PC-9 (cell line): ENCODE results near the gene SLC8A1. TPM values are rescaled to one million over a fixed set of nuclear protein-coding genes. Genes with fewer than 3 reads are reported as not detected.

Experiments used
- BruUV-seq: library from RNA; stranded (reverse); fragments of 400-500 nt; replicated peaks from 2 replicates; lab custom pipeline; 2021; lab: Mats Ljungman, UMichigan
- CTCF ChIA-PET: fragments of 300-600 bp; sonication (Branson Sonifier 250); formaldehyde crosslinking; loops from one replicate; lab custom pipeline; 2022; ENCODE audit warnings: antibody characterized with exemption; lab: Charles Lee
- POLR2A ChIA-PET: fragments of 300-600 bp; sonication (Branson Sonifier 250); formaldehyde crosslinking; loops from one replicate; lab custom pipeline; 2022; ENCODE audit warnings: antibody characterized with exemption; ENCODE audit not compliant: unreplicated experiment; lab: Charles Lee
- DNase-seq, 2 experiments: peaks; one replicate each; pipeline versions ENCODE4 v3.0.0 to v3.0.0-alpha.2; 2015 to 2022; ENCODE audit warnings: mixed read lengths in 1 of 2
- H2AFZ ChIP-seq: fragments of 200-600 bp; sonication (generic); 2 replicates; pipeline ENCODE4 v1.8.1; 2017; ENCODE audit warnings: antibody characterized with exemption
- H3F3A ChIP-seq: fragments of 200-600 bp; sonication (generic); 2 replicates; pipeline ENCODE4 v1.8.1; 2017; ENCODE audit warnings: antibody characterized with exemption, mild to moderate bottlenecking, low read depth; ENCODE audit not compliant: insufficient read depth
- H3K27ac ChIP-seq: fragments of 200-600 bp; sonication (generic); 2 replicates; pipeline ENCODE4 v1.6.1; 2016; ENCODE audit warnings: mixed run types
- H3K27me3 ChIP-seq: fragments of 200-600 bp; sonication (generic); 2 replicates; pipeline ENCODE4 v1.6.1; 2016; ENCODE audit warnings: low read depth, mixed run types; ENCODE audit not compliant: insufficient read depth
- H3K36me3 ChIP-seq: fragments of 200-600 bp; sonication (generic); 2 replicates; pipeline ENCODE4 v1.6.1; 2016; ENCODE audit warnings: low read depth, mixed run types
- H3K4me1 ChIP-seq: fragments of 200-600 bp; sonication (generic); replicated peaks from 2 replicates; pipeline ENCODE4 v1.6.1; 2016; ENCODE audit warnings: mixed run types; ENCODE audit not compliant: insufficient read depth
- H3K4me2 ChIP-seq: fragments of 200-600 bp; sonication (generic); 2 replicates; pipeline ENCODE4 v1.6.1; 2017; ENCODE audit warnings: mixed run types
- H3K4me3 ChIP-seq: fragments of 200-600 bp; sonication (generic); 2 replicates; pipeline ENCODE4 v1.6.1; 2016; ENCODE audit warnings: mixed run types
- H3K79me2 ChIP-seq: fragments of 200-600 bp; sonication (generic); 2 replicates; pipeline ENCODE4 v1.6.1; 2017; ENCODE audit warnings: low read depth, mixed run types
- H3K9me2 ChIP-seq: fragments of 200-600 bp; sonication (generic); 2 replicates; pipeline ENCODE4 v1.8.1; 2017; ENCODE audit warnings: mild to moderate bottlenecking; ENCODE audit not compliant: insufficient read depth
- H3K9me3 ChIP-seq: fragments of 200-600 bp; sonication (generic); 2 replicates; pipeline ENCODE4 v1.8.1; 2016; ENCODE audit warnings: low read depth; ENCODE audit not compliant: insufficient read depth
- H4K20me1 ChIP-seq: fragments of 200-600 bp; sonication (generic); 2 replicates; pipeline ENCODE4 v1.8.1; 2017; ENCODE audit not compliant: insufficient read depth
- CTCF ChIP-seq: fragments of 200-600 bp; sonication (generic); conservative IDR thresholded peaks from 2 replicates; pipeline ENCODE4 v1.6.1; 2017; ENCODE audit warnings: mixed run types, antibody characterized with exemption, mild to moderate bottlenecking, moderate library complexity
- EZH2 ChIP-seq: fragments of 200-600 bp; sonication (generic); IDR thresholded peaks from 2 replicates; pipeline ENCODE4 v1.8.0; 2017; ENCODE audit warnings: antibody characterized with exemption, low read depth
- intact Hi-C: fragments of 100-400 bp; cut with micrococcal nuclease; formaldehyde crosslinking; loops from one replicate; pipeline ENCODE4 v1.10.0; 2022; ENCODE audit not compliant: unreplicated experiment
- total RNA-seq: library from RNA; stranded (reverse); gene quantifications from 2 replicates; pipeline ENCODE4 v1.2.3, GENCODE V29; 2021

Gene SLC8A1
- total RNA-seq, 1 experiment from 2014 or later = 13.5 TPM

GRCh38 chr2:40358783-40359182, 93.1 kb downstream of the SLC8A1 start:
- Histone ChIP-seq H3K4me1 (no peaks in the 10 kb centered on the region), H3K9me2 (no peaks in the 10 kb centered on the region), H3K4me2 (no peak overlapping the region), H3K27me3 (no peaks in the 10 kb centered on the region), H3K27ac (no peak overlapping the region), H2AFZ (no peak overlapping the region; the same call in 1 of the 2 replicates), H3K79me2 (no peaks in the 10 kb centered on the region), H3K9me3 (no peaks in the 10 kb centered on the region), H3K36me3 (no peaks in the 10 kb centered on the region), H3F3A (no peaks in the 10 kb centered on the region), H3K4me3 (no peak overlapping the region), H4K20me1 (no peaks in the 10 kb centered on the region)
- DNase-seq = no peak
- ChIA-PET CTCF (no interaction called here), POLR2A (no interaction called here)
- no peak for TF ChIP-seq EZH2
- no peak for TF ChIP-seq CTCF
- no TSS peak for BruUV-seq
- intact Hi-C loops = no loop called here

GRCh38 chr2:40357667-40358066, 94.2 kb downstream of the SLC8A1 start:
- no peaks in the 10 kb centered on the region for H3F3A ChIP-seq
- H3K4me3 ChIP-seq = no peak overlapping the region
- no peak for TF ChIP-seq CTCF
- no peak for TF ChIP-seq EZH2
- no peak for DNase-seq
- no peaks in the 10 kb centered on the region for H3K36me3 ChIP-seq
- intact Hi-C loops = no loop called here
- no peak overlapping the region for H3K4me2 ChIP-seq
- no peaks in the 10 kb centered on the region for H3K9me3 ChIP-seq
- H3K9me2 ChIP-seq = no peaks in the 10 kb centered on the region
- H3K27me3 ChIP-seq = no peaks in the 10 kb centered on the region
- H3K4me1 ChIP-seq = no peaks in the 10 kb centered on the region
- no peaks in the 10 kb centered on the region for H4K20me1 ChIP-seq
- no peaks in the 10 kb centered on the region for H3K79me2 ChIP-seq
- POLR2A ChIA-PET = no interaction called here
- BruUV-seq = no TSS peak
- H2AFZ ChIP-seq = no peak overlapping the region
- CTCF ChIA-PET = interaction anchor here (0.7 kb wide), 1 partner anchor 131 kb away, joined by 17 read pairs; no protein-coding TSS in a partner anchor
- no peak overlapping the region for H3K27ac ChIP-seq

- Histone ChIP-seq H3K4me2 (no peak overlapping the region), H3K9me2 (no peaks in the 10 kb centered on the region), H3K27me3 (no peaks in the 10 kb centered on the region), H3K4me3 (no peak overlapping the region), H4K20me1 (no peaks in the 10 kb centered on the region), H2AFZ (no peak overlapping the region), H3K9me3 (no peaks in the 10 kb centered on the region), H3K36me3 (no peaks in the 10 kb centered on the region), H3F3A (0 out of 2 replicates have a peak, but pooled peaks cover 7% of the 10 kb centered on the region), H3K4me1 (no peaks in the 10 kb centered on the region), H3K79me2 (no peaks in the 10 kb centered on the region), H3K27ac (no peak overlapping the region)
- BruUV-seq = no TSS peak
- ChIA-PET CTCF (no interaction called here), POLR2A (no interaction called here)
- DNase-seq = no peak
- intact Hi-C loops = no loop called here
- TF ChIP-seq CTCF (no peak), EZH2 (no peak)
These were observed 96.4 kb downstream of the SLC8A1 start for GRCh38 chr2:40355451-40355850.
